SIG-M5 (cell line): ENCODE results near the gene PACRG.
"Not testable (repeated sequence)": the region's sequence is repeated elsewhere in the genome, so short reads cannot be mapped to it uniquely, and the experiment has no call there.

ENCODE experiments used
- DNase-seq: peaks from one replicate; lab custom pipeline; 2025; lab: John Stamatoyannopoulos, UW

The PACRG gene

DNA sequence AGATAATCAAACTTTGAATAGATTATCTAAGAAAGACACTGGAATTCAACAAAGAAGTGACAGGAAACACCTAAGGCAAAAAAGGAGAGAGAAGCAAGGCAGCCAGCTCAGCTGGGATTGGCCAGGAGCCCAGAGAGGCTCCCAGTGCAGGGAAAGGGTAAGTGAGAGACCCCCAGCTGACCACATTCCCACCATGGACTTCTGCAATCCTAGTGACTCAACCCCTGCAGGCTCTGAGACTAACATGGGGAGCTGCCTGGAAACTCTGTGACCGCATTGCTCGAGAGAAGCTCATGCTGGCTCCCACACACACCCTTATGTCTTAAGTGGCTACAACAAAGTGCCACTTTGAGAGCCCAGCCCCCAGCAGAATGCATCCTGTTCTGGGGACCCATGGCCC is 215.1 kb downstream of the PACRG start:
- no peak for DNase-seq

DNA sequence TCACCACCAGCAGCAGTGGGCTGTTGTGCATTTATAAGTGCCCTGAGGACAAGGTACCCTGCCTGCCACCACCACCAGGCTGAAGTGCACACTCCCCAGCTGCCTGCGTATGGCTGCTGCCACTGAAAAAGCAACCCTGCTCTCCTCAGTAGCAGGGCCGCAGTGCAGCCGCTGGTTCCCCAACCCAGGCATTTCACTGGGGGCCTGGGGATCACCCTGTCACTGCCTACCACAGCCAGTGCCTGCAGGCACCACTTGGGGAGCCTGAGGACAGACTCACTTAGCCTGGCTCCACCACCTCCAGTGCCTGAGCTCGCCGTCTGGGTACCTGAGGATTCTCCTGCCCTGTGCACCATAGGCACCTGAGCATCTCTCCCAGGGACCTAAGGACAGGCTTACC is 215.6 kb downstream of the PACRG start:
- no peak for DNase-seq

DNA sequence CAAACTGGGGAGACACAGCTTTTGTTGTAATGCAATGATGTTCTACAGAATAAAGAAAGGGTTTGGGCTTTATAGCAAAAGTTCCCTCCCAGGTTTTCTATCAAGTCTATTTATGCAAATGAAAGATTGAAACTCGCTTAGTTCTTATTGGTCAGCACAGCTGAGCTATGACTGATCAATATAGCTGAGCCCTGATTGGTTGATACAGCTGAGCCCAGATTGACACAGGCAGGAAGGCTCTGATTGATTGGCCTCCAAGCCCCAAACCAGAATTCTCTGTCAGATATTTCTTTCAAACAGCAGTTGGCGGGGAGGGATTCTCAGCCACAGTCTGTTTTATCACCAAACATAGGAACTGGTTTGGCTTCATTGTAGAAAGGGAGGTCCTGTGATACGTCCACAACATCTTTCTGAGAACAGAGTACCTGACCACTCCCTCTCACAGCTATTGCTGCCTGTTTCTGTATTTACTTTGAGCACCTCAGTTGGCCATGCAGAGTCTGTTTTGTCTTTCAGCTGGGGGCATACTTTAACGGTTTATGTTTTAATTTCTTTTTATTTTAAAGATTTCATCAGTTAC is 223.5 kb downstream of the PACRG start:
- DNase-seq, result no peak

DNA sequence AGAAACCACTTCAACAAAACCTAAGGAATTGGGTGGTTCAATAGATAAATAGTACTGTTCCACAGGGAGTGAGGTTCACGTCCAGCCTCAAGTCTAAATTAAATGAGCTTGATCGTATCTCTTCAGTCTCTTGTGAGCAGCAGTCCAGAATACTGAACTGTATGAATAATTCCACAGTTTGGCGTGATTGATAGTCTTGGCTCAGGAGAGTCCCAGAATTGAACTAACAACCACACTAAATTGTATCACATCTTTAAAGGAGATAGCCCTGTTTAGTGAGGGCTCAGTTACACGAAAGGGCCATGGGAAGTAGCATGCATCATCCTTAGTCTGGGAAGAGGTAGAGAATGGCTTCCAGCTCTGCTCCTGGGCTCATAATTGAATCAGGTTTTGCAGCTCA is 224.6 kb downstream of the PACRG start:
- no peak for DNase-seq

DNA sequence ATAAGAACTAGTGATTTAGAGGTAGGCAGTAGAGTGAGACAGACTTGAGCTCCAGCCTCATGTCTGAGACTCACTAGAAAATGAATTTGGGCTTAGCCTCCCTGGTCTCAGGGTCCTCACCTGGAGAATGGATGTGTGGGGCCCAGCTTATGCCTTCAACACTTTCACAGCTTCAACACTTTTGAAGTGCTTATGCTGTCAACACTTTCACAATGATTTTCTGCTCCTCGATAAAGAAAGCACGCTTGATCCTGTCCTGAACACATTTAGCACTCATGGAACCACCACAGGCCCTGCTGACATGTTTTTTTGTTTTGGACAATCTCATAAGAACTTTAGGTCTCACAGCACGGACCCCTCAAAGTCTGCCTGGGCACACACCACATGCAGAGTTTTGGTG is 229.3 kb downstream of the PACRG start:
- no peak for DNase-seq

DNA sequence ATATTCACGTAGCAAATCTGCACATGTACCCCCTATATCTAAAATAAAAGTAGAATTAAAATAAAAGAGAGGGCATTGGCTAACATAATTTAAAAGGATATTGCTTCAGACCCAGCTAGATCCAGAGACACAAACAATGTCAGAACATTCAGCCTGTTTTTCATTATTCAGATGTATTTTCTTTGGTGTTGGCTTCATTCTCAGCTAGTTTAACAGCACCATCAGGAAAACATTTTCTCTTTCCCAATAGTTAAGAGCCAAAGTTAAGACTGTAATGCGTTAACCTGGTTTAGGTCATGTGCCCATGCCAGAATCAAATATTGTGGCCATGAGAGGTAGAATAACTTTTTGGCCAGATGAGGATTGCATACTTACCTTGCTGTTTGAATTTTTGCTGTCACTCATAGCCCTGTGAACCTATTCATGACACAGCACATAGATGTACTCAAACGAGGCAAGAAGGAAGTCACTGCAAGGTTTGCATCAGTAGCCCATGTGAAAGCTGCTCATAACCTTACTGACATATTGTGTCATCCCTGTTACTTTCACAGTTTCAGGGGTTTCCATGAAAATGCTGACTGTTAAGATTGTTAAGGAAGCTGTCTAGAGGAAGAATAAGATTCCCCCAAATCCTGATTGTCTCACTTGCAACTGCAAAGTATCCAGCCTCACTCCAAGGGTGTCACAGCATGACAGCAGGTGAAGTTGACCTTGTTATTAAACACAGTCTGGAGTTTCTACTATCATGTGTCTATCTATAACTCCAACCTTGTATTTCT is 233.1 kb downstream of the PACRG start:
- no peak for DNase-seq

DNA sequence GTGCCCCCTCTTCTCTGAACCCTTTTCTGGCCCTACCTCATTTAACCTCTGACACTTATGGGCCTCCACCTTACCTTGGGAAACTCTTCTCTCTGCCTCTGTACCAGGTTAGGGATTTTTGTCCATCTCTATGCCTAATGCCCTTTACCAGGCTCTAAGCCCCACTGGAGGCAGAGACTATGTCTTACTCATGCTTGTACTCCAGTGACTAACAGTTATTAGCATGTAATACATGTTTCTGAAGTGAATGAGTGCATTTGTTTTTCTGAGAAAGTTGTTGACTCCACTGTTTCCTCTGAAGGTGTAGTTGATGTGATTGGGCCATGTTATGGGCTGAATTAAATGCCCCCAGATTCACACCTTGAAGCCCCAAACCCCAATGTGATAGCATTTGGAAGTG is 234.3 kb downstream of the PACRG start:
- no peak for DNase-seq

DNA sequence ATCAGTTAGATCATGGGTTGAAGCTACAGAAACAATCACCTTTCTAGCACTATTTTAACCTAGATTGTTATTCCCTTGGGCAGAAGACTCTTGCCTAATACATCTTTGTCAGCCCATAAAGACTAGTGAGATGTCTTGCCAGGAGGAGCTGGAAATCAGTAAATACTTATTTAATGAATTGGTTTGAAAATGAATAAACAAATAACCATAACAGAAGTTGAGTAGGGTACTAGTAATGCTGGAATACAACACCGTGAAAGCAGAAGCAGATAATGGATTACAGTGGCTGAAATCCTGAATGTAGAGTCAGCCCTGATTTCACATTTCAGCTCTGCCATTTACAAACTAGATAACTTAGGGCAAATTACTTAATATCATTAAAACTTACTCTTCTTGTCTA is 236.1 kb downstream of the PACRG start:
- DNase-seq, result no peak

DNA sequence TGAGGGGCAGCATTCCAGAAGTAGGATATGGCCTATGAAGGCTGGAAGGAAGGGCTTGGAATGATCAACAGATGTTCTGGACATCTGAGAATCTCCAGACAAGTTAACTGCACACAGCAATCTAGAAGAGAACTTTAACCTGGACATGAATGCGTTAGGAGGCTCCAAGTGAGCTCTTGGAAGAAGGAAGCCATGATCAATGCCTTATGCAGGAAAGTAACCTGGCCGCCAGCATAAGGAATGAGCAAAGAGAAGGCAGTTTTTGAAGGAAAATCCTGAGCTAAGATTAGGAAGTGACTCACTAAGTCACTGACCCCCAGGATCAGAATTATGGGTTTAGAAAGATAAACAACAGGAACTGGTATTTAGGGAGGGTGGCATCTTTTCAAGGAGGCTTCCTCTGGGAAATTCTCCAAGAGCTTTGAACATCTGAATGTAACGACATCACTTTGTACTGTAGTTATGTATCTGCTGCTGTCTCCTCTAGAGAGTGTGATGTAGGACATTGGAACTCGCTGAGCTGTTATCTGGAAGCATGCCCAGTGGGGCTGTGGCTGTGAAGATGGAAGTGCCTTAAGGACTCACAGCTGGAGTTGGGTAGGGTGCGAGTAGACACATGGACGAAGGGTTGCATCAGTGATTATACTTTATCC is 236.8 kb downstream of the PACRG start:
- no peak for DNase-seq

DNA sequence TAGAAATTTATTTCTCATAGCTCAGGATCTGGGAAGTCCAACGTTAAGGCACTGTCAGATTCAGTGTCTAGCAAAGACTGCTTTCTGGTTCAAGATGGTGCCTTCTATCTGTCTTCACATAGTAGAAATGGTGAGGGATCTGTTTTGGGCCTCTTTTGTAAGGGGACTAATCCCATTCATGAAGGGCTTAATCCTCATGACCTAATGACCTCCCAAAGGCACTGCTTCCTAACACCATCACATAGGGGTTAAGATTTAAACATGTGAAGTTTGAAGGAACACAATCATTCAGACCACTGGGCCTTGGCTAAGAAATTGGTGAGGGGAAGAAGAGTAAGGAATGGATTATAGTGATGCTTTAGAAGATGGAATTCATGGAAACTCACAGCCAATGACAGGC is 237.6 kb downstream of the PACRG start:
- no peak for DNase-seq

DNA sequence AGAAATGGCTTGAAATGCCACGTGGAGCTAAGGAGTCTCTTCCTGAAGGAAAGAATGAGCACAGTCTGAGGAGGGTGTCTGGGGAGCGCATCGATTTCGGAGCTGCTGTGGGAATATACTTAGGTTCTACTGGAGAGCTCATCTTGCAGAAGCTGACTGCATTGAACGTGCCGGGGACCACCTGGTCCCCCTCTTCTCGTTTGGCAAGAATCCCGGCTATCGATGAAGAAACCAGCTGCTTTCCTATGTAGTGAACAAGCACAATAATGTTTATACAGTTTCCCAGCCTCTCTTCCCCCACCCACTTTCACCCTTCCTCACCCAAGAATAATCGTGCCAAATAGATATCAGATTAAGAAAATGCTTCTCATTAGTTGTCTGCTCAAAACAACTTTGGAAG is 242.5 kb downstream of the PACRG start:
- no peak for DNase-seq

DNA sequence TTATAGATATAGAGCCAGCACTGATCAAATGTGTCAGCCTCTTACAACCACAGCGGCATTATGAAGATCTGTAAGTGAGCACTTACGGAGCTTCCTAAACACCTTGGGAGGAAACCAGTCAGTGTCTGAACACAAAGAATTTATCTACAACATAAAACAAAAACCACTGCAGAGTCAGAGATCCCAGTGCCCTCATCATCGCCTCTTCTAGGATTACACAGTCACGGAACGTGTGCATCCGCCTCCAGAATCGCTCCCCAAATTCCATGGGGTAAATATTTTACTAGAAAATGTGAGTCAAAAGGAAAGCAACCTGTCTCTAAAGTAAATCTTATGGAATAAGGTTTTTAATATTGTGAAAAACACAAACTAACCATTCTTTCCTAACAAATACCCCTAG is 243.6 kb downstream of the PACRG start:
- no peak for DNase-seq

DNA sequence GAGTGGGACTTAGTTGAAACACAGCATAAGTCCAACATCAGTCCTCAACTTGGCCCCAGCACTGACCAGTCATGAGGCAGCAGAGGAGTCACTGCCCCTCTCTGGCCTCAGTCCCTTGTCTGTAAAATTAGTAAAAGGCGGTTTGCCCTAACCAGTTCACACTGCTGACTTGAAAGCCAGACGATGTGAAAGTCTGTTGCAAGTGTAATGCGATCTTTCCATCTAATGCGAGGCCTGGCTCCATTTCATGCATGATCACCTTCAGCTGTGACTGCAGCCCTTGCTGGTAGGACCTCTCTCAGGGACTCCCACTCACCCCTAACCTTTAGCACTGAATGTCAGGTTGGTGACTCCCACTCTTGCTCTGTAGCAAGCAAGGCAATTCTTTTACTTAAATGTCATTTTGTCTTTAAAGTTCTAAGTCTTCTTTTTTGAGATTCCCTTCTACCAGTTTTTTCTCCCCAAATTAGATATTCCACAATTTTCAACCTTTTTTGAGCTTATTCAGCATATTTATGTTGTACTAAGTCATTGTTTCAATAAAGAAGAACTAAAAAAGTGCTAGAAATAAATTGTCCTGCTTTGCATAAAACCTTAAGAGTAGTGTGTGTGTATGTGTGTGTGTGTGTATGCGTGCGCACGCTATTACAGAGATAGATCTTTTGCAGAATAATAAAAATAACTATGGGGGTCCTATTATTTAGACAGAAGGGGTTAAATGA is 245.5 kb downstream of the PACRG start:
- DNase-seq, result no peak

DNA sequence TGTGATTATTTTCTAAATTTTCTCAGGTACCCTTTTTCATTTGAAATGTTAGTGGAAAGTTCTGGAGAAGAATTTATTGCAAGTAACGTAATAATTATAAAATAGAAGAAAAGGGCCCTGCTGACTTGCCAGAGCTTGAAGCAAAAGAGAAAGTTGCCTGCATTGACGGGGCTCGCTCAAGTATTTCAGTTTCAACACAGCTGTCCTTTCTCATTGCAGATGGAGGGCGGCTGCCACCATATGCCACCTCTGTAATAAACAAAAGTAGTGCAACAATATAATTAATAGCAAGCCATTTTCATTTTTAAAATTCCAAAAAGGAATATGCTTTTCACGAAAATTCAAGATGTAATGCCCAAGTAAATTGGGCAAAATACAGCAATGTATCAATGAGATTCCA is 246.2 kb downstream of the PACRG start:
- DNase-seq, result no peak

DNA sequence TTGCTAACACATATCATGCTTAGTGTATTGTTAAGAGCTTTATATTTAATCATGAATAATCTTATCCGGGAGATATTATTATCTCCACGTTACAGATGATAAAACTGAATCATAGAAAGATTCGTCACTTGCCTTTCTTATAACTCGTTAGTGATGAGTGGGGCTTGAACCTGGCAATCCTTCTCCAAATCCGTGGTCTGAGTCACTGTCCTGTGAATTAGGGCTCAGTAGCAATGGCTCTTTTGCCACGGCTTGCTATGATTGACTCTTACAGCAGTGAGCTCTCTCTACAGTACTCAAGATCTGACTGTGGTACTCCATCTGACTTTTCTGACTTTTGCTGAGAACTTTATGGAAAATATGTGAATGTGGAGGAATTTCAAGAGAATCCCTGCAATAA is 246.9 kb downstream of the PACRG start:
- DNase-seq, result no peak

DNA sequence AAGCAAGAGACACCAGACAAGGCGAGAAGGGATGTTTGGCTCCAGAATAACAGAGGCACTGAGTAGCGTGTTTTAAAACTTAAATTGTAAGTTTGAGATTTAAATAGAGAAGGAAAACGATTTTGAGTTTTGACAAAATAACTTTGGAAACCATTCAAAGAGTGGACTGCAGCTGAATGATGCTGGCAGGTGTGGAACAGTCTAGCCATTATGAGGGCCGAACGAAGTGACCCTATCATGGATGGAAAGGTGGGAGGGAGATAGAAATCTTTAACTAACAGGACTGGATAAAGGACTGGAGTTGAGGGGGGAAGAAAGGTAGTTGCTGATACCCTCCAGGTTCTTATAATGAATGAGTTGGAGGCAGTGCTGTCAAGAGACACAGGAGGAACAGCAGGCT is 248.4 kb downstream of the PACRG start:
- DNase-seq, result no peak

DNA sequence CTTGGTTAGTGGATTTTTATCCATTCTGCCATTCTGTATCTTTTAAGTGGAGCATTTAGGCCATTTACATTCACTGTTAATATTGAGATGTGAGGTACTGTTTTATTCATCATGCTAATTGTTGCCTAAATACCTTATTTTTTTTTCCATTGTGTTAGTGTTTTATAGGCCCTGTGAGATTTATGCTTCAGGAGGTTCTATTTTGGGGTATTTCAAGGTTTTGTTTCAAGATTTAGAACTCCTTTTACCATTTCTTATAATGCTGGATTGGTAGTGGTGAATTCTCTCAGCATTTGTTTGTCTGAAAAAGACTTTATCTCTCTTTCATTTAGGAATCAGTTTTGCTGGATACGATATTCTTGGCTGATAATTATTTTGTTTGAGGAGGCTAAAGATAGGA is 255.5 kb downstream of the PACRG start:
- DNase-seq, result not testable (repeated sequence)

DNA sequence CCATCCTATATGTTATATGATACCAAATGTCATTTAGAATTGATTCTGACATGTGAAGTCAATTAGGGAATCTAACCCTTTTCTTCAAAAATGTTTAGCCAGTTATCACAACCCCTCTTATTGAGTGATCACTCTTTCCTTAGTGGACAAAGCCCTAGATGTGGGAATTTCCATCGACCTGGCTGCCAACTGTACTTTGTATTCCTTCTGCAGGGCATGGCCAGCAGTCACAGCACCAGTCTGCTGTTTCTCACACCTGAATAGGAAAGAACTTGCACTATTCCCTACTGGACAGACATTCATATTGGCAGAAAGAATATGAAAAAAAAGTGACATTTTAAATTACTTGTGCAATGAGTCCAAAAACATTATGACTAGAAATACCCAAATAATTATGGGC is 271.0 kb downstream of the PACRG start:
- no peak for DNase-seq

DNA sequence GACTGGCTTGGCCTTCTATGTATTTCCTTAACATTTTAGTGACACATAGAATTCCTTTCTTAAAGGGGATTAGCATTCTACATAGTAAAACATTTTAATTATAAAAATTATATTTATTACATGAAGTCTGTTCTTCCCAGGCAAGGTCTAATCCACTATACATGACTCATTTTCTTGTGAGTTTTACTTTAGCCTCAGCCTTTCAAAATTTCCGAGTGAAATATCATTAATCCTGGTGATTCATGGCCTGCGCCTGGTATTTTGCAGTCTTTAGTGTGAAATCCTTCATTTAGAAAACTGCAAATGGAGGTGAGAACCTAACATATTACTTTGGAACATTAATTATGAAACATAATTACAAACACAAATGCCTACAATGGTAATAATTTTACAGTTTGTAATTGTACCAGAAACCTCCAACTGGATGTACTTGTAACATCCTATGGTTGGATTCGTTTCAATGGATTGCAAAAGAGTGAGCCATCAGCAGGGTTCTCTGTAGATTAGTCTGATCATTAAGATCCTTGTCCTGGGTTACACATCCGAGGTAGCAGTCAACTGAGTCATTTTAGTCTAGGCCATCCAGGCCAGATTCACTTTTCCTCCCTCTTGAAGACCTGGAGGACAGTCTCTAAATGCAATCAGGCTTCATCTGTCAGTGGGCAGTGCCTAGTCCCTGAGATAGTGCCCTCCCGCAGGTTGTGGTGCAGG is 272.0 kb downstream of the PACRG start:
- no peak for DNase-seq

DNA sequence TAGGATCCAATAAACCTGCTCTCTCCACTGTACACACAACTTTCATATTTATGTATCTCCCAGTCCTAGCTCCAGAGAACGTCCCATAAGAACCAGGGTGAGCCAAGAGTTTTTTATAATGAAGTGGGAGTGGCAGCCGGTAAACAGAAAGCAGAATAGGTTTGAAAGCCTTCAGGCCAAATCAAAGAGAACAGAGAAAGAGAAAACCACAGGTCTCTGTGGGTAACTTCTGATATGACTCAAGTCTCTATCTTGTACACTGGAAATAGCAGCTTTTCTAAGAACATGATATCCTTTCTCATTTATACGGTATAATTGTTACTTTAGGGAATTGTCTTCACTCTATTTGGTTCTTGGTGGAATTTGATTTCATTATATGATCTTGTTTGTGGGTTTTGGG is 273.6 kb downstream of the PACRG start:
- no peak for DNase-seq

DNA sequence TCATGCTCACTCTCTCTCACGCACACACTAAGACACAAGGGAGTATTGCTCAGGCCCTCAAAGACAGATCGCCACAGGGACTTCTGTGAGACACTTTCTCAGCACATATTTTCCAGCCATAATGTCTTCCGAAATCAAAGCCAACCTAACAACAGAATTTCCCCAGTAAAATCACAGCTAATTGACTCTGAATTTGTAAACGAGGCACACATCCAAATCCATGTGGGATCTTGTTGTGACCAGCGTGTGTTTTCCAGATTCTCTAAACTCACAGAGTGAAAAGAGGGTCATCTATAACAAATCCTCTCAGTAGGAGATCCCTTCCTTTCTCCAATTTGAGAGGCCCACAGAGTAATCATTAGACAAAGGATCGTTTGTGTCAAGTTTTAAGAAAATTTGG is 280.4 kb downstream of the PACRG start:
- no peak for DNase-seq

DNA sequence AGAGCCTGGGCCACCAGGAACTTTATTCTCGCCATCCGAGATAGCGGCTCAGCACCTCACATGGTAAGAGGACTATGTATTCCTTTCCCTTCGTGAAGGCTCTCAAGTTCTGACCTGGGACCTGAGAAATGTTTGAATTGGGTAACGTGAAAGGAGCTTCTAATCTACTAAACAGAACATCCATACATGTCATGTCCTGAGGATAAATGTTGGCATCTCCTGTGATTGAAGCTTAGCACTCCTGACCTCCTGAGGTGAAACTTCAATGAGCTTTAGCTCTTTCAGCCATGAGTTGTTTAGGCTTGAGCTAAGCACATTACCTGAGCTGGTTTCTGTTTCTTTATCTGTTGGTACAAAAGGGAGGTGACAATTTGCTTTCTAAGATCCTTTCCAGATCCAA is 280.9 kb downstream of the PACRG start:
- DNase-seq, result no peak
